ENCODE data around the gene COX7A1. TPM values are rescaled to one million over a fixed set of nuclear protein-coding genes. Genes with fewer than 3 reads are reported as not detected.

Gene COX7A1
- total and polyA plus RNA-seq, 10 of the 15 experiments (the other 5 are each of a cell fraction or from before 2014, with no cell fraction given): not detected

DNA sequence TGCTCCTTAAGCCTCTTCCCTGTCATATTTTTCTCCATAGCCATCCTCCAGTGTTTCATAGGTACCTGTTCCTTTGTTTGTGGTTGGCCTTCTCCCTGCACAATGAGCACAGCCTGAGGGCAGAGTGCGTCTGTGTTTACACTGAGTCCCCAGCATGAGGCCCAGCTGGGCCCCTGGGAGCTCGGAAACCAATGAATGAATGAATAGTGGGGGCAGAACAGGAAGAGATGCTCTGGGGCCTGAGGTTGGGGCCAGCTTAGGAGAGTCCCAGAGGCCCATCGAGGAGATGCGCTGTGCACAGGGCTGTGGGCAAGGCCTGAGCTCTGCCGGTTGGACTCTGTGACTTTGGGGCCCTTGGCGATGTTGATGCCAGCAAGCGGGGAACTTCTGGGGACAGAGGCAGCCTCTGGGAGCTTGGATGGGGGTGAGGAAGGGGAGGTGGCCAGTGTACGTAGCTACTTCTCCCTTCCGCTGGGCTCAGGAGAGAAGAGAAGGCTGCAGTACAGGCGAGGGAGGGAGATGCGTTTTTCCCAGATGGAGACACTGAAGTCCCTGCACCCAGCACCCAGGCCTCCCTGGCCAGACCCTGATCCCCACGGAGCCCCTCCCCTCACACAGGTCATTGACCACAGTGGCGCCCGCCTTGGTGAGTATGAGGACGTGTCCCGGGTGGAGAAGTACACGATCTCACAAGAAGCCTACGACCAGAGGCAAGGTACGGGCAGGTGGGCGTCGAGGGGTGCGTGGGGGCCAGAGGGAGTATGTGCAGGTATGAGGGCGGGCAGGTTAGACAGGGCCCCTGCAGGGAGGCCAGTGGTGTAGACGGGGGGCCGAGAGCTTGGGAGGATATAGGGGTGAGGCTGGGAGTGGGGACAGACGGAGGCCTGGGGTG lies 31.9 kb downstream of the COX7A1 start:
- ChIA-PET RAD21 (ENCODE audit: unreplicated experiment) (no interaction called here), CTCF (interaction anchor here (1.8 kb wide), 1 partner anchor 8 kb away, joined by 5 read pairs; no protein-coding TSS in a partner anchor), SMC1A (ENCODE audit: uncharacterized antibody, unreplicated experiment) (interaction anchor here (1.3 kb wide), 1 partner anchor 10 kb away, joined by 3 read pairs; no protein-coding TSS in a partner anchor), POLR2A (no interaction called here)
- FAIRE-seq (no peak), ATAC-seq (no peak), DNase-seq (ENCODE audit: low read depth, low spot score) (no peak)
- no peak overlapping the region for H3K9ac ChIP-seq (ENCODE audit: control insufficient read depth, insufficient read depth, low read length)
- H3K9me3 ChIP-seq (replicated peaks; ENCODE audit: control insufficient read depth, insufficient read depth, low read length): no peaks in the 10 kb centered on the region
- peaks cover 13% of the 10 kb centered on the region for H3K79me2 ChIP-seq (ENCODE audit: control insufficient read depth, insufficient read depth, low read length)
- TF ChIP-seq, protein P1, sequence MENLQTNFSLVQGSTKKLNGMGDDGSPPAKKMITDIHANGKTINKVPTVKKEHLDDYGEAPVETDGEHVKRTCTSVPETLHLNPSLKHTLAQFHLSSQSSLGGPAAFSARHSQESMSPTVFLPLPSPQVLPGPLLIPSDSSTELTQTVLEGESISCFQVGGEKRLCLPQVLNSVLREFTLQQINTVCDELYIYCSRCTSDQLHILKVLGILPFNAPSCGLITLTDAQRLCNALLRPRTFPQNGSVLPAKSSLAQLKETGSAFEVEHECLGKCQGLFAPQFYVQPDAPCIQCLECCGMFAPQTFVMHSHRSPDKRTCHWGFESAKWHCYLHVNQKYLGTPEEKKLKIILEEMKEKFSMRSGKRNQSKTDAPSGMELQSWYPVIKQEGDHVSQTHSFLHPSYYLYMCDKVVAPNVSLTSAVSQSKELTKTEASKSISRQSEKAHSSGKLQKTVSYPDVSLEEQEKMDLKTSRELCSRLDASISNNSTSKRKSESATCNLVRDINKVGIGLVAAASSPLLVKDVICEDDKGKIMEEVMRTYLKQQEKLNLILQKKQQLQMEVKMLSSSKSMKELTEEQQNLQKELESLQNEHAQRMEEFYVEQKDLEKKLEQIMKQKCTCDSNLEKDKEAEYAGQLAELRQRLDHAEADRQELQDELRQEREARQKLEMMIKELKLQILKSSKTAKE (IDR thresholded peaks at IDR 0.05; ENCODE audit: low read depth, poor library complexity, severe bottlenecking): no peak
- TF ChIP-seq HCFC1 (IDR thresholded peaks at IDR 0.05; ENCODE audit: low read length): no peak
- TF ChIP-seq ZZZ3 (IDR thresholded peaks at IDR 0.05; ENCODE audit: control insufficient read depth, insufficient read length, low read depth): no peak
- TF ChIP-seq POLR2A (IDR thresholded peaks at IDR 0.05; ENCODE audit: low read depth, low read length): 0 out of 2 replicates have a peak, but pooled peaks have one; percentile 13
- BruUV-seq (replicated peaks): no TSS peak
- peaks cover 8% of the 10 kb centered on the region for H3K4me1 ChIP-seq (ENCODE audit: control insufficient read depth, insufficient read depth, low read length)
- in situ Hi-C loops (cut with MboI) (loop anchor here (10.0 kb wide), 1 partner anchor 974 kb away; no protein-coding TSS in a partner anchor), intact Hi-C loops (cut with micrococcal nuclease; ENCODE audit: unreplicated experiment) (loop anchor here (10.0 kb wide), 1 partner anchor 1094 kb away; the partner anchor contains the start of genes ZNF383 and ZNF585B)
- WGBS (ENCODE audit: insufficient coverage, insufficient replicate concordance, low lambda C conversion rate, missing lambda C conversion rate): 96% methylated on average over 21 of the region's 26 CpGs
- H3K4me2 ChIP-seq (ENCODE audit: control insufficient read depth, insufficient read depth): no peak overlapping the region
- no peak overlapping the region for H3K4me3 ChIP-seq
- H4K20me1 ChIP-seq (ENCODE audit: control insufficient read depth, insufficient read depth): no peaks in the 10 kb centered on the region
- no peak overlapping the region for H2AFZ ChIP-seq (ENCODE audit: control insufficient read depth, low read depth, low read length)
- no peak overlapping the region for H3K27ac ChIP-seq (ENCODE audit: control insufficient read depth, insufficient read depth)
- peaks cover 4 to 7% of the 10 kb centered on the region in 2 experiments for H3K36me3 ChIP-seq (ENCODE audit: control insufficient read depth in 2 of 2, insufficient read depth in 2 of 2, low read length in 1 of 2)
- no peaks in the 10 kb centered on the region for H3K27me3 ChIP-seq (replicated peaks in 1 of 2; ENCODE audit: control insufficient read depth in 2 of 2, insufficient read depth in 2 of 2, low read length in 1 of 2)

Measured in GM12878 (cell line).